H9 (cell line): ENCODE results near the gene ZNF621. TPM values are rescaled to one million over a fixed set of nuclear protein-coding genes. Genes with fewer than 3 reads are reported as not detected.

ENCODE experiments used
- DNase-seq: peaks from one replicate; pipeline ENCODE4 v3.0.0-alpha.2; 2017
- H2AFZ ChIP-seq: one replicate; pipeline ENCODE4 v1.6.1; 2013; ENCODE audit warnings: mild to moderate bottlenecking, low read length, control low read depth, moderate library complexity
- H2AK5ac ChIP-seq: 2 replicates; pipeline ENCODE4 v1.6.1; 2013; ENCODE audit warnings: low read length, control low read depth, mixed read lengths; ENCODE audit not compliant: insufficient read length
- H2BK120ac ChIP-seq: one replicate; pipeline ENCODE4 v1.6.1; 2013; ENCODE audit warnings: low read depth, mild to moderate bottlenecking, low read length, control low read depth, inconsistent platforms; ENCODE audit not compliant: poor library complexity, severe bottlenecking
- H2BK12ac ChIP-seq: 2 replicates; pipeline ENCODE4 v1.6.1; 2013; ENCODE audit warnings: low read length, control low read depth, mixed read lengths, low read depth; ENCODE audit not compliant: insufficient read length
- H2BK15ac ChIP-seq: 2 replicates; pipeline ENCODE4 v1.6.1; 2013; ENCODE audit warnings: low read depth, low read length, control low read depth
- H2BK20ac ChIP-seq: one replicate; pipeline ENCODE4 v1.6.1; 2013; ENCODE audit warnings: low read depth, mild to moderate bottlenecking, low read length, control low read depth, inconsistent platforms; ENCODE audit not compliant: poor library complexity, severe bottlenecking
- H2BK5ac ChIP-seq: 2 replicates; pipeline ENCODE4 v1.6.1; 2013; ENCODE audit warnings: low read length, control low read depth, mixed read lengths; ENCODE audit not compliant: insufficient read length
- H3K14ac ChIP-seq: 2 replicates; pipeline ENCODE4 v1.6.1; 2013; ENCODE audit warnings: low read length, control low read depth; ENCODE audit not compliant: insufficient read depth
- H3K18ac ChIP-seq: 2 replicates; pipeline ENCODE4 v1.6.1; 2013; ENCODE audit warnings: low read depth, mild to moderate bottlenecking, mixed read lengths, low read length, control low read depth; ENCODE audit not compliant: insufficient read length
- H3K23ac ChIP-seq: 2 replicates; pipeline ENCODE4 v1.6.1; 2013; ENCODE audit warnings: low read length, control low read depth, mixed read lengths, low read depth; ENCODE audit not compliant: insufficient read length
- H3K23me2 ChIP-seq: 2 replicates; pipeline ENCODE4 v1.6.1; 2013; ENCODE audit warnings: low read depth, mild to moderate bottlenecking, mixed read lengths, low read length, control low read depth; ENCODE audit not compliant: insufficient read length, poor library complexity, severe bottlenecking
- H3K27ac ChIP-seq: 2 replicates; pipeline ENCODE4 v1.5.1; 2013; ENCODE audit warnings: low read length, control low read depth, mixed read lengths, low read depth; ENCODE audit not compliant: insufficient read length
- H3K27me3 ChIP-seq: 2 replicates; pipeline ENCODE4 v1.6.1; 2013; ENCODE audit warnings: low read length, control low read depth, inconsistent platforms; ENCODE audit not compliant: insufficient read depth
- H3K4ac ChIP-seq: 2 replicates; pipeline ENCODE4 v1.6.1; 2013; ENCODE audit warnings: low read depth, mild to moderate bottlenecking, control low read depth, inconsistent platforms, low read length, moderate library complexity
- H3K4me1 ChIP-seq: 2 replicates; pipeline ENCODE4 v1.6.1; 2013; ENCODE audit warnings: low read length, control low read depth, inconsistent platforms; ENCODE audit not compliant: insufficient read depth
- H3K4me2 ChIP-seq: 2 replicates; pipeline ENCODE4 v1.6.1; 2013; ENCODE audit warnings: low read length, control low read depth, mixed read lengths; ENCODE audit not compliant: insufficient read length, insufficient read depth
- H3K56ac ChIP-seq: 2 replicates; pipeline ENCODE4 v1.6.1; 2013; ENCODE audit warnings: low read depth, mild to moderate bottlenecking, mixed read lengths, low read length, control low read depth; ENCODE audit not compliant: insufficient read length
- H3K79me1 ChIP-seq: 2 replicates; pipeline ENCODE4 v1.6.1; 2013; ENCODE audit warnings: low read depth, mild to moderate bottlenecking, moderate library complexity, low read length, control low read depth, inconsistent platforms; ENCODE audit not compliant: insufficient read depth, poor library complexity, severe bottlenecking
- H3K79me2 ChIP-seq: 2 replicates; pipeline ENCODE4 v1.6.1; 2013; ENCODE audit warnings: low read length, control low read depth, inconsistent platforms; ENCODE audit not compliant: insufficient read depth
- H3K9ac ChIP-seq: 2 replicates; pipeline ENCODE4 v1.6.1; 2013; ENCODE audit warnings: low read length, control low read depth, mixed read lengths; ENCODE audit not compliant: insufficient read length; ENCODE audit errors: extremely low read depth
- H3K9me3 ChIP-seq: one replicate; pipeline ENCODE4 v1.6.1; 2013; ENCODE audit warnings: low read depth, low read length, inconsistent platforms; ENCODE audit not compliant: control insufficient read depth
- H3T11ph ChIP-seq: one replicate; pipeline ENCODE4 v1.6.1; 2013; ENCODE audit warnings: mild to moderate bottlenecking, low read length, control low read depth, inconsistent platforms
- H4K20me1 ChIP-seq: one replicate; pipeline ENCODE4 v1.6.1; 2013; ENCODE audit not compliant: control insufficient read depth, insufficient read length, insufficient read depth
- H4K5ac ChIP-seq: 2 replicates; pipeline ENCODE4 v1.6.1; 2013; ENCODE audit warnings: low read depth, mild to moderate bottlenecking, mixed read lengths, low read length, control low read depth; ENCODE audit not compliant: insufficient read length
- H4K8ac ChIP-seq: replicated peaks from 2 replicates; pipeline ENCODE4 v1.6.1; 2013; ENCODE audit warnings: low read length, control low read depth, mixed read lengths, low read depth; ENCODE audit not compliant: insufficient read length
- H4K91ac ChIP-seq: 2 replicates; pipeline ENCODE4 v1.6.1; 2013; ENCODE audit warnings: low read depth, mild to moderate bottlenecking, moderate library complexity, mixed read lengths, low read length, control low read depth; ENCODE audit not compliant: insufficient read length
- H3K27ac Mint-ChIP-seq, 3 experiments: 2 replicates in 2 of 3; 3 replicates in 1 of 3; pipeline ENCODE4 v1.8.0; 2020 to 2021; ENCODE audit warnings: mixed read lengths in 3 of 3, mild to moderate bottlenecking in 1 of 3, moderate library complexity in 1 of 3
- H3K27me3 Mint-ChIP-seq: 2 replicates; pipeline ENCODE4 v1.8.0; 2021; ENCODE audit warnings: low read depth, mild to moderate bottlenecking, moderate library complexity, mixed read lengths
- H3K36me3 Mint-ChIP-seq, 3 experiments: 2 replicates in 2 of 3; 3 replicates in 1 of 3; pipeline ENCODE4 v1.8.0; 2020 to 2021; ENCODE audit warnings: low read depth in 3 of 3, mixed read lengths in 3 of 3; ENCODE audit not compliant: insufficient read depth in 1 of 3
- H3K4me1 Mint-ChIP-seq, 2 experiments: 2 replicates each; pipeline ENCODE4 v1.8.0; 2020; ENCODE audit warnings: mixed read lengths in 2 of 2
- H3K4me3 Mint-ChIP-seq, 2 experiments: 2 replicates in 1 of 2; 3 replicates in 1 of 2; pipeline ENCODE4 v1.8.0; 2020 to 2021; ENCODE audit warnings: mild to moderate bottlenecking in 2 of 2, mixed read lengths in 2 of 2, moderate library complexity in 1 of 2
- H3K9me3 Mint-ChIP-seq, 2 experiments: 2 replicates in 1 of 2; 3 replicates in 1 of 2; pipeline ENCODE4 v1.8.0; 2020; ENCODE audit warnings: mild to moderate bottlenecking in 2 of 2, mixed read lengths in 2 of 2, moderate library complexity in 1 of 2
- CTCF ChIP-seq: fragments of 200-600 bp; sonication (generic); conservative IDR thresholded peaks from 3 replicates; pipeline ENCODE4 v1.8.0; 2021; ENCODE audit warnings: antibody characterized with exemption, mild to moderate bottlenecking
- WGBS: extraction: QIAGEN DNeasy Blood & Tissue Kit; methylation state at CpG from one replicate; pipeline ENCODE4 v1.1.7; 2013; ENCODE audit warnings: missing lambda C conversion rate, low lambda C conversion rate, mixed read lengths; ENCODE audit not compliant: insufficient read length; ENCODE audit errors: extremely low coverage; 5-methylcytosine and 5-hydroxymethylcytosine counted together
- total RNA-seq: library from RNA; stranded (reverse); gene quantifications from 2 replicates; pipeline ENCODE4 v1.2.1, GENCODE V29; 2021

ZNF621 gene
- total RNA-seq, 1 experiment from 2014 or later = 23.8 TPM

GRCh38 chr3:40574050-40574449, 49.3 kb downstream of the ZNF621 start:
- Histone ChIP-seq H3K4me1 (no peaks in the 10 kb centered on the region), H3K9ac (no peak overlapping the region), H3K56ac (no peak overlapping the region), H3T11ph (no peak overlapping the region), H4K91ac (no peak overlapping the region), H2AFZ (no peak overlapping the region), H4K5ac (no peak overlapping the region), H3K14ac (no peak overlapping the region), H2BK20ac (no peak overlapping the region), H3K4ac (no peak overlapping the region), H2BK120ac (no peak overlapping the region), H3K4me2 (no peak overlapping the region), H2BK15ac (no peak overlapping the region), H3K79me2 (no peaks in the 10 kb centered on the region), H3K27ac (no peak overlapping the region), H2BK5ac (no peak overlapping the region), H2AK5ac (no peak overlapping the region), H3K9me3 (peaks cover under 1% of the 10 kb centered on the region), H3K27me3 (no peaks in the 10 kb centered on the region), H4K20me1 (no peaks in the 10 kb centered on the region), H3K23me2 (no peaks in the 10 kb centered on the region), H2BK12ac (no peak overlapping the region), H3K23ac (no peak overlapping the region), H3K79me1 (no peaks in the 10 kb centered on the region), H3K18ac (no peak overlapping the region), H4K8ac (no peak overlapping the region)
- H3K4me3 Mint-ChIP-seq = no peak overlapping the region
- H3K9me3 Mint-ChIP-seq = peaks cover 0 to 5% of the 10 kb centered on the region in 2 experiments; a peak in 3 of 5 replicates
- no peak for TF ChIP-seq CTCF
- no peaks in the 10 kb centered on the region for H3K27me3 Mint-ChIP-seq
- H3K4me1 Mint-ChIP-seq = peaks cover 4 to 12% of the 10 kb centered on the region in 2 experiments
- peaks cover 0 to 2% (median 0%) of the 10 kb centered on the region in 3 experiments; a peak in 2 of 7 replicates for H3K36me3 Mint-ChIP-seq
- peak overlapping the region in 1 of 3 experiments; percentile 52; a peak in 2 of 7 replicates for H3K27ac Mint-ChIP-seq
- no CpG with 5 or more reads among the region's 2 CpGs for WGBS
- DNase-seq = no peak
